D721Med (cell line): Measurements from ENCODE around the gene CHD9.

Experiments used
- DNase-seq: peaks from one replicate; pipeline ENCODE4 v3.0.0; 2011; ENCODE audit warnings: low spot score; ENCODE audit not compliant: insufficient read length
- FAIRE-seq: peaks from 2 replicates; lab custom pipeline; 2011; peaks lifted over from hg19 to GRCh38; lab: Jason Lieb, UNC
- TF ChIP-seq, protein P1 (sequence below): IDR thresholded peaks from 2 replicates; pipeline ENCODE4 v1.5.1; 2012; ENCODE audit warnings: mild to moderate bottlenecking, control low read depth; ENCODE audit not compliant: insufficient read depth; ENCODE audit errors: missing control alignments

The CHD9 gene

DNA sequence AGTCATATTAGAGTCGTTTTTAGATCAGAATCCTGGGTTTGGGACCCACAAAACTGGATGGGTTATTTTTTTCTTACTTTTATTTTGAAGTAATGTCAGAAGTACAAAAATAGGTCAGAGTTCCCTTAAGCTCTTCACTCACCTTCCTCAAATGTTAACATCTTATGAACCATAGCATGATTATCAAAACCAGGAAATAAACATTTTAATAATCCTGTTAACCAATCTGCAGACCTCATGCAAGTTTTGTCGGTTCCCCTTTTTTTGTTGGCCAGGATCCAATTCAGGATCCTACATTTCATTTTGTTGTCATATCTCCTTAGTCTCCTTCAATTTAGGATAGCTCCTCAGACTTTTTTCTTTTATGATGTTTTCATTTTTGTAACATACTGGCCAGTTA, 162.0 kb downstream of the CHD9 start:
- DNase-seq (no peak), FAIRE-seq (no peak)

DNA sequence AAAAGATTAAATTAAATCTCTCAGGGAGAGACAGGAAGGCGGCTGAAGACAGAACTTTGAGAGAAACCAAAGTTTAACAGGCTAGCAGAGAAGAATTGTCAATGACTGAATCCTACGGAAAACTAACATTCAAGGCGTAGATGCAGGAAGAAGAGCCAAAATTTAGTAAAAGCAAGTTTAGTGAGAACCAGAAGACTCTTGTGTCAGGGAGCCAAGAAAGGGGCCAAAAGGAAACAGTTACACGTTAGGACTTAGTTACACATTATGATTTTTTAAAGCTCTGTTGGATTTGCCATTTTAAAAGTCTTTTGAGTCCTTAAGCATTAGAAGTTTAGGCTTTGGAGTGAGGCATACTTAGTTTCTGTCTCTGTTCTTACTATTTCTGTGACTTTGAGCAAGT, 164.6 kb downstream of the CHD9 start:
- TF ChIP-seq, protein P1, sequence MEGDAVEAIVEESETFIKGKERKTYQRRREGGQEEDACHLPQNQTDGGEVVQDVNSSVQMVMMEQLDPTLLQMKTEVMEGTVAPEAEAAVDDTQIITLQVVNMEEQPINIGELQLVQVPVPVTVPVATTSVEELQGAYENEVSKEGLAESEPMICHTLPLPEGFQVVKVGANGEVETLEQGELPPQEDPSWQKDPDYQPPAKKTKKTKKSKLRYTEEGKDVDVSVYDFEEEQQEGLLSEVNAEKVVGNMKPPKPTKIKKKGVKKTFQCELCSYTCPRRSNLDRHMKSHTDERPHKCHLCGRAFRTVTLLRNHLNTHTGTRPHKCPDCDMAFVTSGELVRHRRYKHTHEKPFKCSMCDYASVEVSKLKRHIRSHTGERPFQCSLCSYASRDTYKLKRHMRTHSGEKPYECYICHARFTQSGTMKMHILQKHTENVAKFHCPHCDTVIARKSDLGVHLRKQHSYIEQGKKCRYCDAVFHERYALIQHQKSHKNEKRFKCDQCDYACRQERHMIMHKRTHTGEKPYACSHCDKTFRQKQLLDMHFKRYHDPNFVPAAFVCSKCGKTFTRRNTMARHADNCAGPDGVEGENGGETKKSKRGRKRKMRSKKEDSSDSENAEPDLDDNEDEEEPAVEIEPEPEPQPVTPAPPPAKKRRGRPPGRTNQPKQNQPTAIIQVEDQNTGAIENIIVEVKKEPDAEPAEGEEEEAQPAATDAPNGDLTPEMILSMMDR: no peak
- DNase-seq: no peak
- FAIRE-seq: no peak

More for the DNA sequence above, 162.0 kb downstream of the CHD9 start:
- TF ChIP-seq, protein P1: no peak

DNA sequence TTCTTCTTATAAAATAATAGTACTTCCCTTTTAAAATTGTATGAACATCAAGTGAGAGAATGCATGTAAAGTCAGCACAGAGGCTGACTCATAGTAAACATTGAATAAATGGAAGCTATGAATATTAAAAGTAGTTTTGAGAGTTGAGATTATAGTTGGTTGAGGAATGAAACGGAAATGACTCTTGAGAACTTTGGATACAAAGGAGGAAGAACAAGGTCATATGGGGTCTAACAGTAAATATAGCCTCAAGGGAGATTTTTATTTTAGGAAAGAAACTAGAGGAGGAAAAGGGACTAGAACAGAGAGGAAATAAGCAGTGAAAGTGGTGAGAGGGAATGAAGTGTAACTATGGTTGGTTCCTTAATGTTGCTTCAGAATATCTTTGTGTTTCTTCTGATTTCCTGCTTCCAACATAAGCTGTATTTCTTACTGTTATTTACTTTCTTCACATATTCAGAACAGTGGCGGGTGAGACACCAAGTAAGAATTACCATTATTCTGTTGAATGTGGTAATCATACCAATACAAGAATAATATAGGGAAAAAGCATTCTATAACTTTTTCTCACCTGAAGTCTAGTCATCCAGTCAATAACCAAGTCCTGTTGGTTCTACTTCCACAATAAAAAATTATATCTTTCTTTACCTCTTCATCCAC, 165.1 kb downstream of the CHD9 start:
- DNase-seq (no peak), FAIRE-seq (no peak)
- TF ChIP-seq, protein P1: no peak

GRCh38 chr16:53220585-53220984, 165.8 kb downstream of the CHD9 start:
- DNase-seq: no peak
- TF ChIP-seq, protein P1: peak; percentile 24
- no peak for FAIRE-seq

DNA sequence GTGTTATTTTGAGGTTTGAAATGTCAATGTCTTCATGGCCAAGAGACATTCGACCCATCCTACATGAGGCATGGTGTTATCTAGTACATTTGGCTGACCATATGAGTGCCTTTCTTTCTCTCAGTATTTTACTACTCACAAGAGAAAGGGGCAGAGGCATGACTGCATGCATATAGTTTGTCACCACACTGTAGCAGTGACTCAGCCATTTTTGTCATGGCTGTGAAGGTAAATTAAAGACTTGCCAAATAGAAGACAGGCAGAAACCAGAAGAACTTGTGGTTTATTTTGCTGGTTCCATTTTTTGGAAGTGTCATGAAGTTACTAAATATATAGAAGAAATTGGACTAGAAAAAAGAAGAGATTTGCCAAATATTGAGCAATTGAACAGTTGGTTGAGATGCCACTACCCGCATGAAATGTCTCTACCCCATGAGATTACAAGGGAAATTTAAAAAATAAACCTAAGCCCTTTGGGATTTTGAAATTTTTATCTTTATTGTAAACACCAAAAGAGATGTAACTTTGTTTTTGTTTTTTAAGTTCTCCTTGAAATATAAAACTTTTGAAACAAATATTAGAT, 170.3 kb downstream of the CHD9 start:
- TF ChIP-seq, protein P1: no peak
- no peak for DNase-seq

GRCh38 chr16:53232826-53233529, 178.2 kb downstream of the CHD9 start:
- no peak for FAIRE-seq
- TF ChIP-seq, protein P1: no peak
- no peak for DNase-seq

More for the DNA sequence above, 170.3 kb downstream of the CHD9 start:
- FAIRE-seq: no peak
